GM23338 (cell line): Measurements from ENCODE around the gene INPP4A. TPM values are rescaled to one million over a fixed set of nuclear protein-coding genes. Genes with fewer than 3 reads are reported as not detected.

Experiments used
- ATAC-seq: fragments of 200-7000 bp; cut with Tn5 transposase; 3 replicates; pipeline ENCODE4 v1.9.1; 2020
- DNase-seq: peaks from one replicate; pipeline ENCODE4 v3.0.0-alpha.2; 2015; ENCODE audit warnings: low spot score
- H2AFZ ChIP-seq: fragments of 200-600 bp; sonication (generic); 2 replicates; pipeline ENCODE4 v1.8.0; 2016; ENCODE audit warnings: antibody characterized with exemption, mild to moderate bottlenecking, moderate library complexity
- H3F3A ChIP-seq: fragments of 200-600 bp; sonication (generic); replicated peaks from 2 replicates; pipeline ENCODE4 v1.8.0; 2017; ENCODE audit warnings: antibody characterized with exemption, mixed run types, low read depth
- H3K27ac ChIP-seq: fragments of 200-600 bp; sonication (generic); 2 replicates; pipeline ENCODE4 v1.6.1; 2016; ENCODE audit warnings: low read depth
- H3K27me3 ChIP-seq: fragments of 200-600 bp; sonication (generic); 2 replicates; pipeline ENCODE4 v1.8.0; 2016; ENCODE audit warnings: mild to moderate bottlenecking, mixed run types, moderate library complexity; ENCODE audit not compliant: insufficient read depth
- H3K36me3 ChIP-seq: fragments of 200-600 bp; sonication (generic); 2 replicates; pipeline ENCODE4 v1.8.0; 2016; ENCODE audit warnings: mild to moderate bottlenecking; ENCODE audit not compliant: insufficient read depth
- H3K4me1 ChIP-seq: fragments of 200-600 bp; sonication (generic); 2 replicates; pipeline ENCODE4 v1.8.0; 2016; ENCODE audit warnings: mild to moderate bottlenecking, moderate library complexity; ENCODE audit not compliant: insufficient read depth
- H3K4me2 ChIP-seq: fragments of 200-600 bp; sonication (generic); 2 replicates; pipeline ENCODE4 v1.7.1; 2017; ENCODE audit warnings: mixed run types
- H3K4me3 ChIP-seq: fragments of 200-600 bp; sonication (generic); 2 replicates; pipeline ENCODE4 v1.6.1; 2016; ENCODE audit warnings: mixed run types
- H3K79me2 ChIP-seq: fragments of 200-600 bp; sonication (generic); replicated peaks from 2 replicates; pipeline ENCODE4 v1.8.0; 2017; ENCODE audit warnings: mild to moderate bottlenecking; ENCODE audit not compliant: insufficient read depth
- H3K9me2 ChIP-seq: fragments of 200-600 bp; sonication (generic); 2 replicates; pipeline ENCODE4 v1.8.0; 2017; ENCODE audit not compliant: insufficient read depth
- H4K20me1 ChIP-seq: fragments of 200-600 bp; sonication (generic); replicated peaks from 2 replicates; pipeline ENCODE4 v1.8.0; 2017; ENCODE audit warnings: mild to moderate bottlenecking; ENCODE audit not compliant: insufficient read depth
- H3K27ac Mint-ChIP-seq: 2 replicates; pipeline ENCODE4 v1.8.0; 2020; ENCODE audit warnings: inconsistent platforms, mild to moderate bottlenecking, moderate library complexity, mixed read lengths
- H3K27me3 Mint-ChIP-seq: 3 replicates; pipeline ENCODE4 v1.8.0; 2022; ENCODE audit warnings: low read depth, mild to moderate bottlenecking, moderate library complexity, mixed read lengths, inconsistent platforms; ENCODE audit not compliant: insufficient read depth, poor library complexity
- H3K36me3 Mint-ChIP-seq: 3 replicates; pipeline ENCODE4 v1.8.0; 2021; ENCODE audit warnings: low read depth, mild to moderate bottlenecking, inconsistent platforms, moderate library complexity, mixed read lengths
- H3K4me1 Mint-ChIP-seq: 3 replicates; pipeline ENCODE4 v1.8.0; 2020; ENCODE audit warnings: mild to moderate bottlenecking, inconsistent platforms, mixed read lengths
- H3K4me3 Mint-ChIP-seq: 3 replicates; pipeline ENCODE4 v1.8.0; 2021; ENCODE audit warnings: moderate library complexity, mild to moderate bottlenecking, inconsistent platforms, mixed read lengths
- H3K9me3 Mint-ChIP-seq: 3 replicates; pipeline ENCODE4 v1.8.0; 2020; ENCODE audit warnings: moderate library complexity, mild to moderate bottlenecking, inconsistent platforms, mixed read lengths
- CREB1 ChIP-seq: fragments of 250-450 bp; sonication (Bioruptor Pico); IDR thresholded peaks from 2 replicates; pipeline ENCODE4 v1.5.0; 2020; ENCODE audit warnings: low read depth, mild to moderate bottlenecking, moderate library complexity
- EZH2 ChIP-seq: fragments of 200-600 bp; sonication (generic); IDR thresholded peaks from one replicate; pipeline ENCODE4 v1.8.0; 2017; ENCODE audit warnings: antibody characterized with exemption, mild to moderate bottlenecking, low read depth; ENCODE audit not compliant: unreplicated experiment
- EZH2phosphoT487 ChIP-seq: fragments of 200-600 bp; sonication (generic); IDR thresholded peaks from one replicate; pipeline ENCODE4 v1.8.1; 2018; ENCODE audit warnings: antibody characterized with exemption; ENCODE audit not compliant: unreplicated experiment
- JUNB ChIP-seq: IDR thresholded peaks from one replicate; pipeline ENCODE4 v1.6.1; 2016; ENCODE audit warnings: antibody characterized with exemption; ENCODE audit not compliant: unreplicated experiment
- NANOG ChIP-seq: IDR thresholded peaks from 2 replicates; pipeline ENCODE4 v1.6.1; 2016; ENCODE audit warnings: antibody characterized with exemption, borderline replicate concordance
- POLR2AphosphoS5 ChIP-seq: IDR thresholded peaks from 2 replicates; pipeline ENCODE4 v1.6.1; 2016; ENCODE audit warnings: antibody characterized with exemption, low read depth
- STAT1 ChIP-seq: IDR thresholded peaks from one replicate; pipeline ENCODE4 v1.6.1; 2016; ENCODE audit warnings: antibody characterized with exemption; ENCODE audit not compliant: unreplicated experiment
- ZNF331 ChIP-seq: fragments of 250-450 bp; sonication (Bioruptor Pico); IDR thresholded peaks from 2 replicates; pipeline ENCODE4 v1.5.0; 2020; ENCODE audit warnings: low read depth, mild to moderate bottlenecking, moderate library complexity
- polyA plus RNA-seq: library from polyadenylated mRNA; unstranded; fragments of >200 nt; fragmentation: Nextera tagmentation; extraction: Ambion mirVana; gene quantifications from 2 replicates; pipeline ENCODE4 v1.2.1, GENCODE V29; 2016
- total RNA-seq: library from RNA; depleted of rRNA; stranded (reverse); fragments of >200 nt; shearing (Covaris generic); gene quantifications from 2 replicates; pipeline ENCODE4 v1.2.3, GENCODE V29; 2014
- TF ChIP-seq, protein P1 (sequence below), 2 experiments: fragments of 200-600 bp in 1 of 2; sonication (generic) in 1 of 2; conservative IDR thresholded peaks; 2 replicates each; pipeline versions ENCODE4 v1.5.1 to v1.6.1; 2016 to 2017; ENCODE audit warnings: antibody characterized with exemption in 2 of 2, low read depth in 2 of 2, mild to moderate bottlenecking in 2 of 2, moderate library complexity in 1 of 2
- TF ChIP-seq, protein P2 (sequence below): IDR thresholded peaks from one replicate; pipeline ENCODE4 v1.6.1; 2018; ENCODE audit warnings: antibody characterized with exemption; ENCODE audit not compliant: unreplicated experiment

Gene INPP4A
- total and polyA plus RNA-seq, 2 experiments from 2014 or later = 8.5 to 36.9 TPM

DNA sequence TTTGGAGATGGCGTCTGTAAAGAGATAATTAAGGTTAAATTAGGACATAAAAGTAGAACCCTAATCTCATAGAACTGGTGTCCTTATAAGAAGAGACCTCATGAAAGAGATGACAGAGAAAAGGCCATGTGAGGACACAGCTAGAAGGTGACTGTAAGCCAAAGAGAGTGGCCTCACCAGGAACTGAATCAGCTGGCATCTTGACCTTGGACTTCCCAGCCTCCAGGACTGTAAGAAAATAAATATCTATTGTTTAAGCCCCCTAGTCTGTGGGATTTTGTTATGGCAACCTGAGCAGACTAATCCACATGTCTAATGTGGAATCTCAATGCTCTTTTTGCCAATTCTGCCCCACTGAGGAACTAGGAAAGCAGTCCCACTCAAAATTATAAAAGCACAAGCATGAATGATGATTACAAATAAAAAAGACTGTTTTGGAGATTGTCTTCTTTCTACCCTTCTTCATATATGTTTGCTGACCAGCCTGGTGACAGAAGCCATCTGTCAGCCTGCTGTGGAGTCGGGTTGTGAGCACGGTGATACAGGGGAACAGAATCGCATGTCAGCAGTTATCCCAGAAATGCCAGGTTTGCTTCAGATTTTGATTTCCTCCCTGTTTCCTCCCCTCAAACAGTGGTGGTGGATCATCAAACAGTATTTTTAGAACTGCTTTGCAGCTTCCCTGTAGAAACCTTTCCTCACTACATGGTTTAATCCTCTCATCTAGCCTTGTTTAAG is 54.2 kb downstream of the INPP4A start (continued):
- TF ChIP-seq EZH2 (no peak), ZNF331 (CRISPR knock-in tag) (no peak), EZH2phosphoT487 (no peak), NANOG (no peak), POLR2AphosphoS5 (no peak)
- TF ChIP-seq, protein P1, sequence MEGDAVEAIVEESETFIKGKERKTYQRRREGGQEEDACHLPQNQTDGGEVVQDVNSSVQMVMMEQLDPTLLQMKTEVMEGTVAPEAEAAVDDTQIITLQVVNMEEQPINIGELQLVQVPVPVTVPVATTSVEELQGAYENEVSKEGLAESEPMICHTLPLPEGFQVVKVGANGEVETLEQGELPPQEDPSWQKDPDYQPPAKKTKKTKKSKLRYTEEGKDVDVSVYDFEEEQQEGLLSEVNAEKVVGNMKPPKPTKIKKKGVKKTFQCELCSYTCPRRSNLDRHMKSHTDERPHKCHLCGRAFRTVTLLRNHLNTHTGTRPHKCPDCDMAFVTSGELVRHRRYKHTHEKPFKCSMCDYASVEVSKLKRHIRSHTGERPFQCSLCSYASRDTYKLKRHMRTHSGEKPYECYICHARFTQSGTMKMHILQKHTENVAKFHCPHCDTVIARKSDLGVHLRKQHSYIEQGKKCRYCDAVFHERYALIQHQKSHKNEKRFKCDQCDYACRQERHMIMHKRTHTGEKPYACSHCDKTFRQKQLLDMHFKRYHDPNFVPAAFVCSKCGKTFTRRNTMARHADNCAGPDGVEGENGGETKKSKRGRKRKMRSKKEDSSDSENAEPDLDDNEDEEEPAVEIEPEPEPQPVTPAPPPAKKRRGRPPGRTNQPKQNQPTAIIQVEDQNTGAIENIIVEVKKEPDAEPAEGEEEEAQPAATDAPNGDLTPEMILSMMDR (conservative IDR thresholded peaks at IDR 0.05; ENCODE audit: low read depth in 2 of 2) = no peak
- TF ChIP-seq, protein P2, sequence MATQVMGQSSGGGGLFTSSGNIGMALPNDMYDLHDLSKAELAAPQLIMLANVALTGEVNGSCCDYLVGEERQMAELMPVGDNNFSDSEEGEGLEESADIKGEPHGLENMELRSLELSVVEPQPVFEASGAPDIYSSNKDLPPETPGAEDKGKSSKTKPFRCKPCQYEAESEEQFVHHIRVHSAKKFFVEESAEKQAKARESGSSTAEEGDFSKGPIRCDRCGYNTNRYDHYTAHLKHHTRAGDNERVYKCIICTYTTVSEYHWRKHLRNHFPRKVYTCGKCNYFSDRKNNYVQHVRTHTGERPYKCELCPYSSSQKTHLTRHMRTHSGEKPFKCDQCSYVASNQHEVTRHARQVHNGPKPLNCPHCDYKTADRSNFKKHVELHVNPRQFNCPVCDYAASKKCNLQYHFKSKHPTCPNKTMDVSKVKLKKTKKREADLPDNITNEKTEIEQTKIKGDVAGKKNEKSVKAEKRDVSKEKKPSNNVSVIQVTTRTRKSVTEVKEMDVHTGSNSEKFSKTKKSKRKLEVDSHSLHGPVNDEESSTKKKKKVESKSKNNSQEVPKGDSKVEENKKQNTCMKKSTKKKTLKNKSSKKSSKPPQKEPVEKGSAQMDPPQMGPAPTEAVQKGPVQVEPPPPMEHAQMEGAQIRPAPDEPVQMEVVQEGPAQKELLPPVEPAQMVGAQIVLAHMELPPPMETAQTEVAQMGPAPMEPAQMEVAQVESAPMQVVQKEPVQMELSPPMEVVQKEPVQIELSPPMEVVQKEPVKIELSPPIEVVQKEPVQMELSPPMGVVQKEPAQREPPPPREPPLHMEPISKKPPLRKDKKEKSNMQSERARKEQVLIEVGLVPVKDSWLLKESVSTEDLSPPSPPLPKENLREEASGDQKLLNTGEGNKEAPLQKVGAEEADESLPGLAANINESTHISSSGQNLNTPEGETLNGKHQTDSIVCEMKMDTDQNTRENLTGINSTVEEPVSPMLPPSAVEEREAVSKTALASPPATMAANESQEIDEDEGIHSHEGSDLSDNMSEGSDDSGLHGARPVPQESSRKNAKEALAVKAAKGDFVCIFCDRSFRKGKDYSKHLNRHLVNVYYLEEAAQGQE = no peak

- Mint-ChIP-seq H3K27me3 (peaks cover 2% of the 10 kb centered on the region), H3K4me1 (peaks cover 13% of the 10 kb centered on the region), H3K9me3 (peaks cover 26% of the 10 kb centered on the region), H3K27ac (no peak overlapping the region), H3K36me3 (peaks cover 40% of the 10 kb centered on the region), H3K4me3 (no peak overlapping the region)
- Histone ChIP-seq H3K36me3 (0 out of 2 replicates have a peak, but pooled peaks cover 5% of the 10 kb centered on the region), H3K79me2 (peaks cover 29% of the 10 kb centered on the region), H4K20me1 (no peaks in the 10 kb centered on the region; the same call in 1 of the 2 replicates), H3F3A (no peaks in the 10 kb centered on the region), H3K27ac (no peak overlapping the region), H3K27me3 (no peaks in the 10 kb centered on the region), H3K9me2 (0 out of 2 replicates have a peak, but pooled peaks cover 9% of the 10 kb centered on the region), H3K4me2 (no peak overlapping the region), H3K4me1 (no peaks in the 10 kb centered on the region), H3K4me3 (no peak overlapping the region), H2AFZ (no peak overlapping the region)
- no peak for ATAC-seq
- DNase-seq = no peak
- no peak for TF ChIP-seq CREB1 (CRISPR knock-in tag)
- no peak for TF ChIP-seq STAT1
- no peak for TF ChIP-seq ZNF331 (CRISPR knock-in tag)
- no peak for TF ChIP-seq JUNB
- TF ChIP-seq EZH2phosphoT487 = no peak
- TF ChIP-seq, protein P1 (conservative IDR thresholded peaks at IDR 0.05; ENCODE audit: low read depth in 2 of 2) = no peak
Measured at GRCh38 chr2:98500561-98500960, 55.9 kb downstream of the INPP4A start.
